Stimulated activated naive CD8-positive, alpha-beta T cell treated with anti-CD3 and anti-CD28 coated beads, Interleukin-15, Interleukin-2, amounts not matched to agents 100 ng/mL and 50 ng/mL, for 24 hours (primary cell): ENCODE measurements around the gene CNTN5.

ENCODE experiments used
- H3K27ac Mint-ChIP-seq: one replicate; pipeline ENCODE4 v1.8.0; 2021; ENCODE audit warnings: mild to moderate bottlenecking, mixed read lengths
- H3K27me3 Mint-ChIP-seq: one replicate; pipeline ENCODE4 v1.8.0; 2021; ENCODE audit warnings: mixed read lengths
- H3K36me3 Mint-ChIP-seq: one replicate; pipeline ENCODE4 v1.8.0; 2021; ENCODE audit warnings: low read depth, mixed read lengths
- H3K4me1 Mint-ChIP-seq: one replicate; pipeline ENCODE4 v1.8.0; 2021; ENCODE audit warnings: low read depth, mixed read lengths
- H3K4me3 Mint-ChIP-seq: one replicate; pipeline ENCODE4 v1.8.0; 2021; ENCODE audit warnings: mild to moderate bottlenecking, mixed read lengths
- H3K9me3 Mint-ChIP-seq: one replicate; pipeline ENCODE4 v1.8.0; 2021; ENCODE audit warnings: mixed read lengths

Gene CNTN5

DNA sequence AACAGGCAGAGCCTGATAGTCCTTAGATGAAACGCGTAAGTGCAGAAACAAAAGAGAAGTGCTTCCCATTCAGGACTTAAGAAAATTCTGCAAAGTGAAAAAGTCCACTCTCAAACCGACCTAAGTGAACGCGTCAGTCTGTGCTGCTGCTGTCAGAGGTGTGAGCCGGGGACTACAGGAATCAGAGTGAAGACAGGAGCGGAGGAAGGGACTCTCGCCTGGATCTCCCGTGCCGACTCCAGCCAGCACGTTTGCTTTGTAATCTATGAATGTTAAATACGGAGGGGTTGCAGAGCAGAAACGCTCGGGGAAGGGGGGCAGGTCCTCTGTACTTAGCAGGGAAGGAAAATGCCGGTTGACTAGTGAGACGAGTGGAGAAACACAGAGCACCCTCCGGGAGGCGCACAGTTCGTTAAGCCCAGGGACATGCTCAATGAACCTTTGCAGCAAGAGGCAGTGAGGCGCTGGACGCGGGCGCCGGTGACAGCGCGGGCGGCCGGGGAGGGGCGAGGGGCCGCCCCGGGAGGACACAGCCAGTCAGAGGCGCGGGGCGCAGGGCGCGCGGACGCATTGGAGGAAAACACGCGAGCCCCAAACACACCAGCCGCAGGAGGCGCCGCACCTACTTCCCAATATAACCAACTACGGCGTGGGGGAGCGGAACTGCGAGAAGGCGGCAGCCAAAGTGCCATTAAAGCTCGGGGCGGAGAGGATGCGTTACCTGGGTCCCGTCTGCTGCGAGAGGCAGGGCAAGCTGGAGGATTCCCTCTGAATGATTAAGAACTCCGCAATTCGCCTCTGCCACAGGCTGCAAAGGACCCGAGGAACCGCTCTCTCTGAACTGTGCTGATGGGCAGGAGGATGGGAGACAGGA, at the start of gene CNTN5:
Gene CNTN5 (plus strand): TSS at position 598 of the 874 bp plus-strand sequence.
- H3K36me3 Mint-ChIP-seq, result no peaks in the 10 kb centered on the region
- H3K4me1 Mint-ChIP-seq, result peaks cover 10% of the 10 kb centered on the region
- peaks cover 49% of the 10 kb centered on the region for H3K27me3 Mint-ChIP-seq
- no peak within 1 kb of the TSS for H3K27ac Mint-ChIP-seq
- H3K9me3 Mint-ChIP-seq, result no peaks in the 10 kb centered on the region
- peak within 1 kb of the TSS; percentile 62 for H3K4me3 Mint-ChIP-seq

DNA sequence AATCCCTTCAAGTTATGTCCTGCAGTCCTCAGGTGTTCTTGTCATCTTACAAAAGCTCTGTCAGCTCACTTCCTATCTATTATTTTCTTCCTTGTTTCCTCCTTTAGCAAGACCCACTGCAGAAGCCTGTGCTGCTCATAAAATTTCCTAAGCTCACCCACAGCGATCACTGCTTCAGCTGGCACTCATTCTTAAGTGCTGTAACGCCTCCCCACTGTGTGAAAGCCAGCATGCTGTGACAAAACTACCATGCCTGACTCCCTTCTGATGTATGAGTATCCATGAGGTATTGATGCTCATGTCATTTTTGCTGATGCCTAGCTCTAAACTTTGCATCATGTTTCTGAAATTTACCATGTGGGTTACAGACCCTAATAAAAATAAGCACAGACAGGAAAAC, 41.5 kb upstream of the CNTN5 start:
- Mint-ChIP-seq H3K36me3 (no peaks in the 10 kb centered on the region), H3K27me3 (no peaks in the 10 kb centered on the region), H3K4me3 (no peak overlapping the region), H3K27ac (no peak overlapping the region), H3K4me1 (no peaks in the 10 kb centered on the region), H3K9me3 (no peaks in the 10 kb centered on the region)

DNA sequence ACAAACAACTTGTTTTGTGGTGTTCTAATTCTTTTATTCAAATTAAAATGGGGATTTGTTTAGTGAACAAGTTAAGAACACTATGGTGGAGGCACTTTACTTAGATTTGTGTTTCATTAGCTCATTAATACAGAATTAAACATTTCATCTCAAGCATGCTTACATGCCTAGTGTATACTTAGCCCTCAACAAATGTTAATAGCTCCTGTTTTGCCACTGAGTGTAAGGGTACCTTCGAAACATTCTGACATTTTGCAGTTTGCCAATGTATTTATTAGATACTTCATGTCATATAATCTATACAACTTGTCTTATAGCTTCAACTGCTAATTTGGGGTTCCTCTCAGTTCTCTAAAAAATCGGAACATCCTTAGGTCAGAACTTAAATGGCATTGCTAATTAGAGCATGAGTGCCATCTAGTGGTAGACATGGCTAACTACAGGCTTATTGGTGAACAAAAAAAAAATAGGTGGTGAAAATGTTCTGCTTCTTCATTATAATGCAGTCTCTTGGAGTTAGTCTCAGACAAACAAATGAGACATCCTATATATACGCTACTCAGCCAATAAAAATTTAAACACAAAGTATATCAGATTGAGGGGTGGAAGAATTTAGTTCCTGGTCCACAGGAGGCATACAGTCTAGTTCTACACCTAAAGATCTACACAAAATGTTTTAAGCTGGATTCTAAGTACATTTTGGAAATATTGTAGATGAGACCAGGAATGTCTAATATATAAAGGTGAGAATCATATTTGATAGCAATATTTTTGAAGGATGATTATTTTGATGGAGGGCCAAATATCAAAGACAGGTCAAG, 4.9 kb upstream of the CNTN5 start:
- H3K27ac Mint-ChIP-seq, result no peak overlapping the region
- H3K9me3 Mint-ChIP-seq, result no peaks in the 10 kb centered on the region
- H3K4me1 Mint-ChIP-seq, result peaks cover 10% of the 10 kb centered on the region
- no peak overlapping the region for H3K4me3 Mint-ChIP-seq
- H3K36me3 Mint-ChIP-seq, result no peaks in the 10 kb centered on the region
- H3K27me3 Mint-ChIP-seq, result peaks cover 33% of the 10 kb centered on the region

DNA sequence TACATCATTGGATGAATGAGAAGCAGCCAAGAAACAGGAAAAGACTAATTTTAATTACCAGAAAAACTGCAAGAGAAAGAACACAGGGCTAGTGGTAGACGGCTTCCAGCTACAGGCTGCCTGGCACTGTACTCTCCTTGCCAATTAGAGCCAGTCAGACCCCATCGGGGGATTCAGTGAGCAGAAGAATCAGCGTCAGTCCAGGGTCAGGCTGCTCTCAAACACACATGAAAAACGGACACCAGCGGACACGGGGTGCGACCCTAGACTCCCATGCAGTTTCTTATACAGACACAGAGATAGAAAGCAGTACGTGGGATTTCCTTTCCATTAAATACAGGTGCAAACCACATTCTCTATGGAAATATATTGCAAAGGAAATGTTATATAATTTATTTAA, 1.1 kb upstream of the CNTN5 start:
- Mint-ChIP-seq H3K27me3 (peaks cover 49% of the 10 kb centered on the region), H3K27ac (no peak overlapping the region), H3K4me3 (no peak overlapping the region), H3K9me3 (no peaks in the 10 kb centered on the region), H3K4me1 (peaks cover 10% of the 10 kb centered on the region), H3K36me3 (no peaks in the 10 kb centered on the region)

DNA sequence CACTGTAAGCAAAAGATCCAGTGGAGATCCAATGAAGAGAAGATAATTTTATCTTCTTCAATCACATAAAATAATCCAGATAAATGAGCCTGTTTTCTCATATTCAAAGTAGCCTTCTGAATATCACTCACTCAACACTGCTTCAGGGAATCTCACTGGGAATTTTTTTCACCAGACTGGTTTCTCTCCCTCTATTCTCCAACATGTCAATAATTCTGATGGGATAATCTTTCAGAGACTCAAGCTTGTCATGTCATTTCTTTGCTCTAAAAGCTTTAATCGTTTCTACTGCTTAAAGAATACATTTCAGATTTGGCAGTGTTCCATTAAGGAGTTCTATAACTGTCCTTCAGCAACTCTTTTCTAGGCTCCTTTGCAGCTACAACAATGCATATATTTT, 16.3 kb downstream of the CNTN5 start:
- H3K27me3 Mint-ChIP-seq, result no peaks in the 10 kb centered on the region

DNA sequence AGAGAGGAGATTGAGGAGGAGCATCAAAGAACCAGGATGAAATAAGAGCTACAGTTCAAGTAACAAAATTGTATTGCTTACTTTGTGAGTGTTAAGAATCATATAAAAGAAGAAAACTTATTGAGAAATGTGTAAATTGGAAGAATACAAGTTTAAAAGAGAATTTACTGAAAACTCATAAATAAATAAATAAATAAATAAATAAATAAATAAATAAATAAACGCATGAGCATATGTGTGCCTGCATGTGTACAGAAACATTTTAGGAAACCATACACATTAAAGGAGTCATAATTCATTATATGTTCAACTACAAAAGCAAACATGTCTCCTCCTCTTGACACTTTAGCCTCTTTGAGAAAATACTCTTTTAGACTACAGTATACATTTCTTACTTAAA, 42.6 kb downstream of the CNTN5 start:
- H3K27me3 Mint-ChIP-seq, result no peaks in the 10 kb centered on the region
- H3K36me3 Mint-ChIP-seq, result no peaks in the 10 kb centered on the region
- no peak overlapping the region for H3K27ac Mint-ChIP-seq
- H3K4me1 Mint-ChIP-seq, result no peaks in the 10 kb centered on the region
- H3K4me3 Mint-ChIP-seq, result no peak overlapping the region
- peaks cover 4% of the 10 kb centered on the region for H3K9me3 Mint-ChIP-seq

More for the DNA sequence above, 16.3 kb downstream of the CNTN5 start:
- H3K4me1 Mint-ChIP-seq, result no peaks in the 10 kb centered on the region
- no peaks in the 10 kb centered on the region for H3K36me3 Mint-ChIP-seq
- no peaks in the 10 kb centered on the region for H3K9me3 Mint-ChIP-seq
- no peak overlapping the region for H3K4me3 Mint-ChIP-seq
- H3K27ac Mint-ChIP-seq, result no peak overlapping the region

DNA sequence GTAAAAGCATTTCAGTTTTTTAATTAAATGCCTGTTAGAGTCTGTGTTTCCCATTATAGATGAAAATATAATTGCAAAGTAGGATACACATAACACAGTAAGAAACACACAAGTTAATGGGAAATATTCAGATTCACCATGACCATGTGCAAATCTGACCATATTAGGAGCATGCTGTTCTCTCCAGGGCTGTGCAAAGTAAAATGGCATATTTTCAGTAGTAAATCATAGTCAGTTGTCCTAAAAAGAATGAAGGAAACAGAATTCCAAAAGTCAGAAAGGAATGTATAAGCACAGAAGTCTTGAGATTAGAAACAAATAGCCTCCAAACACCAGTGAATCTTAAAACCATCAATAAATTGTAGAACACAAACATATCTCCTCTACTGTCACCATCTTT, 44.4 kb downstream of the CNTN5 start:
- H3K4me1 Mint-ChIP-seq, result peaks cover 2% of the 10 kb centered on the region
- no peak overlapping the region for H3K4me3 Mint-ChIP-seq
- H3K27me3 Mint-ChIP-seq, result no peaks in the 10 kb centered on the region
- peaks cover 4% of the 10 kb centered on the region for H3K9me3 Mint-ChIP-seq
- no peaks in the 10 kb centered on the region for H3K36me3 Mint-ChIP-seq
- H3K27ac Mint-ChIP-seq, result no peak overlapping the region

DNA sequence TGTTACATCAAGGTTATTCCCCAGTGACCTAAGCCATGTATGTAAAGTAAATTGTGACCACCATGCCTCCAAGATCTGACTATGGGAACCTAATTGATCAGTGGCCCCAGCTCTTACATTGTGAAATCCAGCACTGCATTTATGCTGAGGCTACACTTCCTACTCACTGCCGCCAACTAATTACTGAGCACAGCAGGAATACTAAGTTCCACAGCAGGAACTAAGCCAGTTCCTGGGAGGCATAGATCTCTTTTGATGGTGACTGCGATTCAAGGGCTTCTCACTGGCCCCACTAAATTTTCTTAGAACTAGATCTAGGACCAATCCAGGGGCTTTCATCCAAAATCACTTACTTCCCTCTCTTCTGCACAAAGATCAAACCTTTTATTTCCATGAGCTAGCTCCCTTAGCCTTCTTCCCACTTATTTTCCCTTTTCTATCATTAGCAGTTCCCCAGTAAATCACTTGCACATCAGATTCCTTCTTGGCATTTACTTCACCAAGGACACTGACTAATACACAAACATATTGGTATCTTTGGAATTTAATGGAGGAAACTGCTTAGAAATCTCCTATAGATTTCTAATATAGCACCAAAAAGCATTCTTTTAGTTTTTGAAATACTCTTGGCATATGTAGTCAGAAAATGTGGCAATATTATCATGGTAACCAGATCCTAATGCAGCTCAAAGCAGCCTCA, 46.0 kb downstream of the CNTN5 start:
- Mint-ChIP-seq H3K9me3 (peaks cover 4% of the 10 kb centered on the region), H3K4me3 (no peak overlapping the region), H3K36me3 (no peaks in the 10 kb centered on the region), H3K27me3 (no peaks in the 10 kb centered on the region), H3K4me1 (peaks cover 4% of the 10 kb centered on the region), H3K27ac (no peak overlapping the region)

DNA sequence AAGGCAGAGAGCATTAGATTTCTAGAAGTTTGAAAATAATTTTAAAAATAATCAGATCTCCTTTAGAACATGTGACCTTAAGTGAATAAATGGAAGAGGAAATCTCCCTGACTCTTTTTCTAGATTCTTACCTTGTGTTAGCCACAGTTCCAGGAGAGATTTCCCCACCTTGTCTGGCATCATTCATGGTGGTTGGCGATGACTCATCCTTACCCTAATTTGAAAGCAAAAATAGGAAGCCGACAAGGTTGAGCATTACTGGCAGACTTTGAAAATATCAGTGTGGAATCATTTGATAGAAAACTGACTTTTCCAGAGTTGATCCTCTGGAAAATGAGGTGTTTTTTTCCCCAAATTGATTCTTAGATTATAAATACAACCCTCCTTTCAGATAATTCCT, 48.1 kb downstream of the CNTN5 start:
- Mint-ChIP-seq H3K27me3 (no peaks in the 10 kb centered on the region), H3K9me3 (no peaks in the 10 kb centered on the region), H3K36me3 (no peaks in the 10 kb centered on the region), H3K4me3 (no peak overlapping the region), H3K4me1 (peaks cover 4% of the 10 kb centered on the region), H3K27ac (no peak overlapping the region)

DNA sequence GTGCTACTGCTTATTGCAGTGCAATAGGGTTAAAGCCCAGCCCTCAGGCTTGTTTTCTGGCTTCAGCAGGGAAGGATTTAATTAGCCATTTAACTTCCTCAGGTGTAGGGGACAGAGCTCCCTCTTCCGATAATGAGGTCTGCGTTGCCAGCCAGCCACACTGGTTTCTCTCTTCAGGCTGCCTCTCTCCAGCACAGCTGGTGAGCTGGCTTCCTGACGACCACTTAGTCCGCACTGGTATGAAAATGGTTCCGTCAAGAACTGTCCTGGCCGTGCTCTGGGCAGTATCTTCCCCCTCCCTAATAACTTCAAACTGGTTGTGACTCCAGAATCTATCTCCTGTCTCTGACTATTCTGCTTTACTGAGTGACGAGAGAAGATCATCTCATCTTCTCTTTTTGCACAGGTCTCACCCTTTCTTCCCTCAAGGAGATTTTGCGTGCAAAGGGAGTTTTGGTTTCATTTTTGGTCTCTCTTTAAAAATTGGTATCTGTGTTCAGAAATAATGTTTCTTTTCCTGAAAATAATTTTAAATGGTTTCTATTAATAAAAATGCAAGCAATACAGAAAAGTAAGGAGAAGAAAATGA, 49.2 kb downstream of the CNTN5 start:
- no peak overlapping the region for H3K27ac Mint-ChIP-seq
- H3K36me3 Mint-ChIP-seq, result no peaks in the 10 kb centered on the region
- H3K9me3 Mint-ChIP-seq, result no peaks in the 10 kb centered on the region
- no peaks in the 10 kb centered on the region for H3K27me3 Mint-ChIP-seq
- H3K4me1 Mint-ChIP-seq, result peaks cover 4% of the 10 kb centered on the region
- H3K4me3 Mint-ChIP-seq, result peak overlapping the region; percentile 73

DNA sequence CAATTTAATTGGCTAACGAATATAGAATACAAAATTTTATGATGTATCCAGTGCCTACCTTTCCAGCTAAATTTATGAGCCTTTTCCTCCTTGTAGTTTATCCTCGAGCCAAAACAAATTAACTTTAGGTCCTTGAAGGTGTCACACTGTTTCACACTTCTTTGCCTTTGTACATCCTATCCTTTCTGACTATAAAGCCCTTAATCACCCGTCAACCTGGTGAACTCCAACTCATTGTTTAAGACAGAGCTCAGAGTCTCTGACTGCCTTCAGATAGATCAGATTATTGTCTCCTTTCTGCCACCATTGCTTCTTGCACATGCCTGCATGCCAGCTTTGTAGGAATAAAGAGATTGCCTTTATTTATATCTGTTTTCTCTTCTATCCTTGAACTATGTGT, 58.8 kb downstream of the CNTN5 start:
- Mint-ChIP-seq H3K9me3 (peaks cover 8% of the 10 kb centered on the region), H3K27me3 (no peaks in the 10 kb centered on the region), H3K27ac (no peak overlapping the region), H3K4me3 (no peak overlapping the region), H3K36me3 (no peaks in the 10 kb centered on the region), H3K4me1 (no peaks in the 10 kb centered on the region)

DNA sequence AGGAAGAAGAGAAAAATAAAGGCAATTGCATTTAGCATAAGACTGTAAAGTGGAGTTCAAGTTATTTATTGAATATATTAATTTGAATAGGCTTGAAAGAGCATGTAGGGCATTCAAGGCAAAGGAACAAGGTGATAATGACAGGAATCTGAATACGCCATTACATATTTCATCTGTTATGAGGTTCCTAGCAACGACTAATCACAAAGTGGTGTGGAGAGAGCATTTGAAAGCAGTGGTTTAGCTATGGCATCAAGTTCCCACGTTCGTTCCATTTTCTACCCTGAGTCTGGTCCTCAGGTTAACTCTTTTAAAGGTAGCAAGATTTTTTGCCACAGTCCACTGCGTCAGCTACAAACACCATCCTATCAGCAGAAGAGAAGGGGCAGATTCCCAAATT, 59.4 kb downstream of the CNTN5 start:
- H3K27me3 Mint-ChIP-seq, result no peaks in the 10 kb centered on the region
- no peaks in the 10 kb centered on the region for H3K36me3 Mint-ChIP-seq

DNA sequence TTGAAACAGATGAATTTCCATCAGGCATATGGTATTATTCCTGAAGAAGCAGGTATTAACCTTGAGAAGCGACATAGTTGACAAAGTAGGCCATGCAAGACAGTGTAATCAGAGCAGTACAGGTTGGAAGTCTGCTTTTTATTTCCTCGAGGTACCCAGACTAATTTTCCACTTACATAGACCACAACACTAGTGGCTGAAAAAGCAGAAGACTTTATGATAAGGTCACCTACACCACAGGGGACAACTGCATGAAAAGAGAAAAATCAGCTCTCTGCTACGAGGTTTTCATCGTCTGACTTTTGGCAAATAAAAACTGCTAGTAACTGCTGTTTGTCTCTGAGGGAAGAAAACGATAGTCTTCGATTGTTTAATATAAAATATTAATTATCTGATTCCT, 77.5 kb downstream of the CNTN5 start:
- no peak overlapping the region for H3K27ac Mint-ChIP-seq
- H3K36me3 Mint-ChIP-seq, result no peaks in the 10 kb centered on the region
- H3K4me1 Mint-ChIP-seq, result no peaks in the 10 kb centered on the region
- H3K4me3 Mint-ChIP-seq, result no peak overlapping the region
- peaks cover 5% of the 10 kb centered on the region for H3K9me3 Mint-ChIP-seq
- no peaks in the 10 kb centered on the region for H3K27me3 Mint-ChIP-seq

More for the DNA sequence above, 59.4 kb downstream of the CNTN5 start:
- H3K4me1 Mint-ChIP-seq, result no peaks in the 10 kb centered on the region
- no peak overlapping the region for H3K4me3 Mint-ChIP-seq
- no peak overlapping the region for H3K27ac Mint-ChIP-seq
- peaks cover 8% of the 10 kb centered on the region for H3K9me3 Mint-ChIP-seq

DNA sequence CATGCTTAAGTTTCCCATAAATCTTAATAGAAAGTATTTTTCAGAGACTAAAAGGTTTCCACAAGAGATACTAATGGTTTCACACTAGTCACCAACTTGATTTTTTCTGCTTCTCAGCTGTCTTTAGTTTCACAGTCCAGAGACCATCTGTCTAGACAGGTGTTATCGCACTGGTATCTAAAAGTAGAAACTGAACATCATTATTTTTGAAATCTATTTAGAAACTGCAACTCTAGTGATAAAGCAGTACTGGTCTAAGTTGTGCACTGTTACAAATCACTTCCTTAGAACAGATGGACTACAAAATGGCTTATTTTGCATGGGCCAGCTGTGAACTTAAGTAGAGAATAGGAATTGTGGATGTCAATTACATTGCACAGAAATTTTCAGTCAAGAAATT, 78.0 kb downstream of the CNTN5 start:
- Mint-ChIP-seq H3K27me3 (no peaks in the 10 kb centered on the region), H3K9me3 (peaks cover 9% of the 10 kb centered on the region), H3K4me3 (no peak overlapping the region), H3K27ac (no peak overlapping the region), H3K4me1 (no peaks in the 10 kb centered on the region), H3K36me3 (no peaks in the 10 kb centered on the region)
